ENCODE results near the gene C1orf174.

GRCh38 chr1:3852711-3853485, 47.2 kb downstream of the C1orf174 start:
- TF ChIP-seq CTCF (conservative IDR thresholded peaks at IDR 0.05 in 1 of 2, IDR thresholded peaks at IDR 0.05 in 1 of 2; ENCODE audit: low read depth in 1 of 2, low read length in 2 of 2) (no peak), EZH2 (IDR thresholded peaks at IDR 0.05; ENCODE audit: low read length, missing control alignments) (no peak)

Data from fibroblast of lung (primary cell).